ENCODE results near the gene WDR26.
"Not testable (repeated sequence)": the region's sequence is repeated elsewhere in the genome, so short reads cannot be mapped to it uniquely, and the experiment has no call there.

WDR26 gene

GRCh38 chr1:224392411-224393249 lies 42.0 kb downstream of the WDR26 start:
- DNase-seq = no peak

GRCh38 chr1:224390517-224390916 lies 44.1 kb downstream of the WDR26 start:
- DNase-seq = no peak

- DNase-seq = no peak
These were observed 46.7 kb downstream of the WDR26 start for GRCh38 chr1:224387943-224388342.

- DNase-seq = no peak
These were observed 47.2 kb downstream of the WDR26 start for GRCh38 chr1:224387302-224387912.

GRCh38 chr1:224383218-224383617 lies 51.4 kb downstream of the WDR26 start:
- no peak for DNase-seq

GRCh38 chr1:224381880-224382548 lies 52.6 kb downstream of the WDR26 start:
- DNase-seq = no peak

- DNase-seq = no peak
These were observed 54.6 kb downstream of the WDR26 start for GRCh38 chr1:224380003-224380402.

- no peak for DNase-seq
These were observed 55.6 kb downstream of the WDR26 start for GRCh38 chr1:224378855-224379631.

- no peak for DNase-seq
These were observed 57.0 kb downstream of the WDR26 start for GRCh38 chr1:224377676-224378006.

GRCh38 chr1:224375059-224375458 lies 59.5 kb downstream of the WDR26 start:
- no peak for DNase-seq

GRCh38 chr1:224373008-224373590 lies 61.5 kb downstream of the WDR26 start:
- DNase-seq = no peak

GRCh38 chr1:224368409-224368808 lies 66.2 kb downstream of the WDR26 start:
- no peak for DNase-seq

- no peak for DNase-seq
These were observed 75.4 kb downstream of the WDR26 start for GRCh38 chr1:224359207-224359606.

GRCh38 chr1:224358237-224358636 lies 76.4 kb downstream of the WDR26 start:
- no peak for DNase-seq

- no peak for DNase-seq
These were observed 76.9 kb downstream of the WDR26 start for GRCh38 chr1:224357626-224358124.

GRCh38 chr1:224356685-224357625 lies 77.6 kb downstream of the WDR26 start, which contains the start of gene CNIH4:
Gene CNIH4 (plus strand): TSS chr1:224356879. CDS start chr1:224356925, 46 bp downstream.
- peak; percentile 87 for DNase-seq

- DNase-seq = no peak
These were observed 80.3 kb downstream of the WDR26 start for GRCh38 chr1:224353975-224354925.

GRCh38 chr1:224352436-224353085 lies 82.0 kb downstream of the WDR26 start:
- DNase-seq = not testable (repeated sequence)

- DNase-seq = not testable (repeated sequence)
These were observed 84.9 kb downstream of the WDR26 start for GRCh38 chr1:224349716-224350115.

GRCh38 chr1:224348137-224348536 lies 86.5 kb downstream of the WDR26 start:
- no peak for DNase-seq

All from NCI-H2029 (cell line).